ENCODE data around the gene SMAD3. TPM values are rescaled to one million over a fixed set of nuclear protein-coding genes. Genes with fewer than 3 reads are reported as not detected.

SMAD3 gene
- total RNA-seq, 1 experiment from 2014 or later: 99.5 TPM

GRCh38 chr15:67161881-67162280 is 96.5 kb downstream of the SMAD3 start:
- intact Hi-C loops (cut with micrococcal nuclease; ENCODE audit: unreplicated experiment): no loop called here
- no TSS peak for BruUV-seq (replicated peaks)
- Histone ChIP-seq H3K4me2 (no peak overlapping the region), H3K27ac (peak overlapping the region; percentile 37), H3K27me3 (ENCODE audit: insufficient read depth, low read depth) (no peaks in the 10 kb centered on the region), H3K4me3 (no peak overlapping the region), H3K36me3 (ENCODE audit: low read depth) (peaks cover 13% of the 10 kb centered on the region), H3K79me2 (ENCODE audit: low read depth) (peaks cover 84% of the 10 kb centered on the region), H3K4me1 (replicated peaks; ENCODE audit: insufficient read depth) (peaks cover 14% of the 10 kb centered on the region), H3F3A (ENCODE audit: insufficient read depth, low read depth) (peaks cover 13% of the 10 kb centered on the region; the same call in 1 of the 2 replicates), H3K9me2 (ENCODE audit: insufficient read depth) (no peaks in the 10 kb centered on the region), H2AFZ (no peak overlapping the region), H3K9me3 (ENCODE audit: insufficient read depth, low read depth) (no peaks in the 10 kb centered on the region), H4K20me1 (ENCODE audit: insufficient read depth) (peaks cover 6% of the 10 kb centered on the region; the same call in 1 of the 2 replicates)
- ChIA-PET CTCF (no interaction called here), POLR2A (ENCODE audit: unreplicated experiment) (interaction anchor here (0.5 kb wide), 1 partner anchor 82 kb away, joined by 3 read pairs; no protein-coding TSS in a partner anchor)
- DNase-seq: no peak
- TF ChIP-seq CTCF (conservative IDR thresholded peaks at IDR 0.05): no peak
- TF ChIP-seq EZH2 (IDR thresholded peaks at IDR 0.05; ENCODE audit: low read depth): no peak

GRCh38 chr15:67163180-67163579 is 97.8 kb downstream of the SMAD3 start:
- Histone ChIP-seq H3K27me3 (ENCODE audit: insufficient read depth, low read depth) (no peaks in the 10 kb centered on the region), H2AFZ (no peak overlapping the region), H3K4me3 (no peak overlapping the region), H3K9me3 (ENCODE audit: insufficient read depth, low read depth) (no peaks in the 10 kb centered on the region), H3K27ac (no peak overlapping the region), H3K36me3 (ENCODE audit: low read depth) (peaks cover 5% of the 10 kb centered on the region), H3K9me2 (ENCODE audit: insufficient read depth) (no peaks in the 10 kb centered on the region), H3K4me1 (replicated peaks; ENCODE audit: insufficient read depth) (peaks cover 14% of the 10 kb centered on the region), H4K20me1 (ENCODE audit: insufficient read depth) (peaks cover 6% of the 10 kb centered on the region; the same call in 1 of the 2 replicates), H3K4me2 (no peak overlapping the region), H3K79me2 (ENCODE audit: low read depth) (peaks cover 74% of the 10 kb centered on the region), H3F3A (ENCODE audit: insufficient read depth, low read depth) (peaks cover 17% of the 10 kb centered on the region; the same call in 1 of the 2 replicates)
- no peak for DNase-seq
- intact Hi-C loops (cut with micrococcal nuclease; ENCODE audit: unreplicated experiment): no loop called here
- BruUV-seq (replicated peaks): no TSS peak
- CTCF ChIA-PET: no interaction called here
- TF ChIP-seq CTCF (conservative IDR thresholded peaks at IDR 0.05) (no peak), EZH2 (IDR thresholded peaks at IDR 0.05; ENCODE audit: low read depth) (no peak)
- POLR2A ChIA-PET (ENCODE audit: unreplicated experiment): no interaction called here

- H3K4me3 ChIP-seq: no peak overlapping the region
- POLR2A ChIA-PET (ENCODE audit: unreplicated experiment): interaction anchor here (0.6 kb wide), 1 partner anchor 59 kb away, joined by 3 read pairs; no protein-coding TSS in a partner anchor
- no peaks in the 10 kb centered on the region for H3K9me2 ChIP-seq (ENCODE audit: insufficient read depth)
- no peak for DNase-seq
- H3K79me2 ChIP-seq (ENCODE audit: low read depth): peaks cover 62% of the 10 kb centered on the region
- no peak overlapping the region for H2AFZ ChIP-seq
- H3K27ac ChIP-seq: 0 out of 2 replicates have a peak overlapping the region, but pooled peaks have one; percentile 19
- H3K27me3 ChIP-seq (ENCODE audit: insufficient read depth, low read depth): no peaks in the 10 kb centered on the region
- H4K20me1 ChIP-seq (ENCODE audit: insufficient read depth): peaks cover 6% of the 10 kb centered on the region; the same call in 1 of the 2 replicates
- intact Hi-C loops (cut with micrococcal nuclease; ENCODE audit: unreplicated experiment): no loop called here
- no peaks in the 10 kb centered on the region for H3K9me3 ChIP-seq (ENCODE audit: insufficient read depth, low read depth)
- CTCF ChIA-PET: interaction anchor here (0.7 kb wide), 1 partner anchor 39 kb away, joined by 4 read pairs; no protein-coding TSS in a partner anchor
- BruUV-seq (replicated peaks): no TSS peak
- H3K4me1 ChIP-seq (replicated peaks; ENCODE audit: insufficient read depth): peaks cover 14% of the 10 kb centered on the region
- TF ChIP-seq CTCF (conservative IDR thresholded peaks at IDR 0.05) (no peak), EZH2 (IDR thresholded peaks at IDR 0.05; ENCODE audit: low read depth) (no peak)
- H3K4me2 ChIP-seq: no peak overlapping the region
- H3K36me3 ChIP-seq (ENCODE audit: low read depth): no peaks in the 10 kb centered on the region; the same call in none of the 2 replicates
- peaks cover 18% of the 10 kb centered on the region; the same call in 1 of the 2 replicates for H3F3A ChIP-seq (ENCODE audit: insufficient read depth, low read depth)
Observed at GRCh38 chr15:67164401-67164791, 99.0 kb downstream of the SMAD3 start.

Data from PC-9 (cell line).